Measurements from ENCODE around the gene NUDT14. TPM values are rescaled to one million over a fixed set of nuclear protein-coding genes. Genes with fewer than 3 reads are reported as not detected.

NUDT14 gene
- total RNA-seq, 1 experiment from 2014 or later = 50.8 TPM

GRCh38 chr14:105165134-105165704, 15.9 kb downstream of the NUDT14 start:
- intact Hi-C loops (cut with micrococcal nuclease) = loop anchor here (5.0 kb wide), 1 partner anchor 73 kb away; no protein-coding TSS in a partner anchor
- POLR2A ChIA-PET (ENCODE audit: unreplicated experiment) = no interaction called here
- ATAC-seq (no peak), DNase-seq (no peak)
- peak; percentile 14; the same call in 1 of the 2 replicates for TF ChIP-seq CTCF (conservative IDR thresholded peaks at IDR 0.05; ENCODE audit: low read depth, low read length)
- no peak for TF ChIP-seq EZH2 (IDR thresholded peaks at IDR 0.05; ENCODE audit: low read length, unreplicated experiment)
- H3K9me3 ChIP-seq (ENCODE audit: low read length) = no peaks in the 10 kb centered on the region
- CTCF ChIA-PET = no interaction called here
- BruUV-seq (replicated peaks) = no TSS peak
- H3K4me2 ChIP-seq (ENCODE audit: low read length) = peak overlapping the region; percentile 85
- H2AFZ ChIP-seq (ENCODE audit: low read length) = no peak overlapping the region
- H3F3A ChIP-seq (ENCODE audit: low read length, unreplicated experiment) = no peaks in the 10 kb centered on the region
- no peak overlapping the region for H3K9ac ChIP-seq (ENCODE audit: low read length)
- no peaks in the 10 kb centered on the region for H3K36me3 ChIP-seq (ENCODE audit: low read depth, low read length)
- peaks cover 15% of the 10 kb centered on the region; the same call in 1 of the 2 replicates for H4K20me1 ChIP-seq (ENCODE audit: low read length)
- H3K9me2 ChIP-seq (replicated peaks; ENCODE audit: low read length) = no peaks in the 10 kb centered on the region
- peaks cover 59% of the 10 kb centered on the region for H3K79me2 ChIP-seq (ENCODE audit: low read length)
- H3K27ac ChIP-seq (ENCODE audit: low read length) = no peak overlapping the region
- H3K4me3 ChIP-seq (ENCODE audit: low read length) = no peak overlapping the region
- H3K4me1 ChIP-seq (ENCODE audit: insufficient read depth, low read length) = peaks cover 21% of the 10 kb centered on the region
- H3K27me3 ChIP-seq (ENCODE audit: low read length) = no peaks in the 10 kb centered on the region

- Histone ChIP-seq H3K9ac (ENCODE audit: low read length) (no peak overlapping the region), H3K36me3 (ENCODE audit: low read depth, low read length) (no peaks in the 10 kb centered on the region), H3K9me2 (replicated peaks; ENCODE audit: low read length) (no peaks in the 10 kb centered on the region), H3K9me3 (ENCODE audit: low read length) (no peaks in the 10 kb centered on the region), H4K20me1 (ENCODE audit: low read length) (peaks cover 15% of the 10 kb centered on the region; the same call in 1 of the 2 replicates), H3K4me2 (ENCODE audit: low read length) (no peak overlapping the region), H3K4me3 (ENCODE audit: low read length) (no peak overlapping the region), H3K79me2 (ENCODE audit: low read length) (peaks cover 68% of the 10 kb centered on the region), H3K4me1 (ENCODE audit: insufficient read depth, low read length) (peaks cover 21% of the 10 kb centered on the region), H3K27me3 (ENCODE audit: low read length) (no peaks in the 10 kb centered on the region), H3F3A (ENCODE audit: low read length, unreplicated experiment) (no peaks in the 10 kb centered on the region), H3K27ac (ENCODE audit: low read length) (no peak overlapping the region), H2AFZ (ENCODE audit: low read length) (no peak overlapping the region)
- ChIA-PET POLR2A (ENCODE audit: unreplicated experiment) (no interaction called here), CTCF (no interaction called here)
- ATAC-seq (no peak), DNase-seq (no peak)
- no TSS peak for BruUV-seq (replicated peaks)
- no peak for TF ChIP-seq EZH2 (IDR thresholded peaks at IDR 0.05; ENCODE audit: low read length, unreplicated experiment)
- no peak for TF ChIP-seq CTCF (conservative IDR thresholded peaks at IDR 0.05; ENCODE audit: low read depth, low read length)
- no peak for TF ChIP-seq EZH2phosphoT487 (IDR thresholded peaks at IDR 0.05; ENCODE audit: borderline replicate concordance, low read length)
- intact Hi-C loops (cut with micrococcal nuclease) = no loop called here
Observed at GRCh38 chr14:105163040-105163742, 17.9 kb downstream of the NUDT14 start.

GRCh38 chr14:105162669-105162979, 18.5 kb downstream of the NUDT14 start:
- peaks cover 66% of the 10 kb centered on the region for H3K79me2 ChIP-seq (ENCODE audit: low read length)
- no TSS peak for BruUV-seq (replicated peaks)
- POLR2A ChIA-PET (ENCODE audit: unreplicated experiment) = no interaction called here

More at GRCh38 chr14:105162669-105162979, 18.5 kb downstream of the NUDT14 start:
- H3K9me2 ChIP-seq (replicated peaks; ENCODE audit: low read length) = no peaks in the 10 kb centered on the region
- CTCF ChIA-PET = no interaction called here
- H4K20me1 ChIP-seq (ENCODE audit: low read length) = peaks cover 15% of the 10 kb centered on the region; the same call in 1 of the 2 replicates
- intact Hi-C loops (cut with micrococcal nuclease) = no loop called here
- H3K36me3 ChIP-seq (ENCODE audit: low read depth, low read length) = no peaks in the 10 kb centered on the region
- H3K4me2 ChIP-seq (ENCODE audit: low read length) = no peak overlapping the region
- H3F3A ChIP-seq (ENCODE audit: low read length, unreplicated experiment) = no peaks in the 10 kb centered on the region
- ATAC-seq = no peak
- no peak overlapping the region for H2AFZ ChIP-seq (ENCODE audit: low read length)
- H3K27me3 ChIP-seq (ENCODE audit: low read length) = no peaks in the 10 kb centered on the region
- no peak for DNase-seq
- no peak overlapping the region for H3K9ac ChIP-seq (ENCODE audit: low read length)
- no peaks in the 10 kb centered on the region for H3K9me3 ChIP-seq (ENCODE audit: low read length)
- H3K4me3 ChIP-seq (ENCODE audit: low read length) = no peak overlapping the region
- H3K27ac ChIP-seq (ENCODE audit: low read length) = no peak overlapping the region
- no peak for TF ChIP-seq EZH2phosphoT487 (IDR thresholded peaks at IDR 0.05; ENCODE audit: borderline replicate concordance, low read length)
- no peak for TF ChIP-seq EZH2 (IDR thresholded peaks at IDR 0.05; ENCODE audit: low read length, unreplicated experiment)
- no peak for TF ChIP-seq CTCF (conservative IDR thresholded peaks at IDR 0.05; ENCODE audit: low read depth, low read length)
- peaks cover 21% of the 10 kb centered on the region for H3K4me1 ChIP-seq (ENCODE audit: insufficient read depth, low read length)

Measured in PC-3 (cell line).